ENCODE results near the gene USH2A.

DNA sequence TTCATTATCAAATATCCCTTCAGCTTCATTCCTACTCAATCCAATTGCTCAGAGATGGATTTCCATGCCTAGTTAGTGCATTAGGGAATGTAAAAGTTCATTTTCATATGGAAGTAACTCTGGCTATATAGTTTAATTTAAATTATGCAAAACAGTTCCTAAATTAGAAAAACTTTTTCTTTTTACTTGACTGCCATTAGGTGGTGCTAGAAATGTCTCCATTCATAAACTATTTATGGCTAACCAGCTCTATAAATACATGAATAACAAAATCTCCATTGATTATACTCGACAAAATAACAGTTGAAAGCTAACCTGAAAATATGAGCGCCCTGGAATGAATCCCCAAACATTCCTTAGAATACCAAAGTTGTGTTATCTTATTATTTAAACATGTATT lies 311.4 kb downstream of the USH2A start:
- TF ChIP-seq, protein P1, sequence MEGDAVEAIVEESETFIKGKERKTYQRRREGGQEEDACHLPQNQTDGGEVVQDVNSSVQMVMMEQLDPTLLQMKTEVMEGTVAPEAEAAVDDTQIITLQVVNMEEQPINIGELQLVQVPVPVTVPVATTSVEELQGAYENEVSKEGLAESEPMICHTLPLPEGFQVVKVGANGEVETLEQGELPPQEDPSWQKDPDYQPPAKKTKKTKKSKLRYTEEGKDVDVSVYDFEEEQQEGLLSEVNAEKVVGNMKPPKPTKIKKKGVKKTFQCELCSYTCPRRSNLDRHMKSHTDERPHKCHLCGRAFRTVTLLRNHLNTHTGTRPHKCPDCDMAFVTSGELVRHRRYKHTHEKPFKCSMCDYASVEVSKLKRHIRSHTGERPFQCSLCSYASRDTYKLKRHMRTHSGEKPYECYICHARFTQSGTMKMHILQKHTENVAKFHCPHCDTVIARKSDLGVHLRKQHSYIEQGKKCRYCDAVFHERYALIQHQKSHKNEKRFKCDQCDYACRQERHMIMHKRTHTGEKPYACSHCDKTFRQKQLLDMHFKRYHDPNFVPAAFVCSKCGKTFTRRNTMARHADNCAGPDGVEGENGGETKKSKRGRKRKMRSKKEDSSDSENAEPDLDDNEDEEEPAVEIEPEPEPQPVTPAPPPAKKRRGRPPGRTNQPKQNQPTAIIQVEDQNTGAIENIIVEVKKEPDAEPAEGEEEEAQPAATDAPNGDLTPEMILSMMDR (IDR thresholded peaks at IDR 0.05 in 2 of 3, conservative IDR thresholded peaks at IDR 0.05 in 1 of 3; ENCODE audit: borderline replicate concordance in 1 of 3, insufficient read depth in 1 of 3, low read depth in 2 of 3, low read length in 2 of 3): no peak; a peak in 1 of 6 replicates
- TF ChIP-seq SIN3A (IDR thresholded peaks at IDR 0.05; ENCODE audit: low read depth) (no peak), EZH2phosphoT487 (IDR thresholded peaks at IDR 0.05; ENCODE audit: borderline replicate concordance) (no peak), POLR2AphosphoS5 (IDR thresholded peaks at IDR 0.05; ENCODE audit: low read depth, low read length) (no peak)
- TF ChIP-seq, protein P2, sequence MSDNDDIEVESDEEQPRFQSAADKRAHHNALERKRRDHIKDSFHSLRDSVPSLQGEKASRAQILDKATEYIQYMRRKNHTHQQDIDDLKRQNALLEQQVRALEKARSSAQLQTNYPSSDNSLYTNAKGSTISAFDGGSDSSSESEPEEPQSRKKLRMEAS (IDR thresholded peaks at IDR 0.05): no peak

Data from HCT116 (cell line).